ENCODE data around the gene RSPH6A. TPM values are rescaled to one million over a fixed set of nuclear protein-coding genes. Genes with fewer than 3 reads are reported as not detected.

Gene RSPH6A
- total RNA-seq, 1 donor from 2014 or later = under 0.01 TPM

- peak; percentile 87 for DNase-seq
Measured at GRCh38 chr19:45779231-45780145, 35.6 kb downstream of the RSPH6A start.

- DNase-seq = no peak
Measured at GRCh38 chr19:45778010-45778661, 37.0 kb downstream of the RSPH6A start.

GRCh38 chr19:45777395-45777961 lies 37.6 kb downstream of the RSPH6A start:
- no peak for DNase-seq

- DNase-seq = no peak
Measured at GRCh38 chr19:45774765-45775164, 40.3 kb downstream of the RSPH6A start.

GRCh38 chr19:45773384-45773783 lies 41.7 kb downstream of the RSPH6A start:
- no peak for DNase-seq

- DNase-seq = no peak
Measured at GRCh38 chr19:45772912-45773311, 42.2 kb downstream of the RSPH6A start.

- DNase-seq = no peak
Measured at GRCh38 chr19:45772130-45772840, 42.8 kb downstream of the RSPH6A start.

GRCh38 chr19:45771311-45771933 lies 43.7 kb downstream of the RSPH6A start:
- no peak for DNase-seq

- DNase-seq = peak; percentile 99
Measured at GRCh38 chr19:45770192-45771101, 44.7 kb downstream of the RSPH6A start.

- DNase-seq = no peak
Measured at GRCh38 chr19:45769821-45770191, 45.3 kb downstream of the RSPH6A start.

- peak; percentile 99 for DNase-seq
Measured at GRCh38 chr19:45768984-45769782, 45.9 kb downstream of the RSPH6A start, which contains the start of gene SIX5. Gene SIX5 (minus strand): TSS chr19:45769252. CDS start chr19:45768844, 408 bp downstream.

- DNase-seq = peak; percentile 56
Measured at GRCh38 chr19:45768655-45768983, 46.5 kb downstream of the RSPH6A start.

- DNase-seq = peak; percentile 78
Measured at GRCh38 chr19:45767881-45768654, 47.0 kb downstream of the RSPH6A start.

- DNase-seq = peak; percentile 63
Measured at GRCh38 chr19:45767410-45767880, 47.7 kb downstream of the RSPH6A start.

GRCh38 chr19:45766869-45767346 lies 48.2 kb downstream of the RSPH6A start:
- DNase-seq = peak; percentile 39

- no peak for DNase-seq
Measured at GRCh38 chr19:45766296-45766868, 48.7 kb downstream of the RSPH6A start.

- no peak for DNase-seq
Measured at GRCh38 chr19:45765702-45766295, 49.3 kb downstream of the RSPH6A start.

GRCh38 chr19:45764945-45765701 lies 50.0 kb downstream of the RSPH6A start:
- DNase-seq = no peak

All from dermis blood vessel endothelial cell (primary cell).